Choroid plexus epithelial cell (primary cell): Measurements from ENCODE around the gene RIPPLY3.

Source experiments
- DNase-seq: peaks from one replicate; pipeline ENCODE4 v3.0.0-alpha.2; 2010; ENCODE audit warnings: low read depth
- H3K4me3 ChIP-seq: 2 replicates; pipeline ENCODE4 v1.5.1; 2011; ENCODE audit warnings: low read depth, mild to moderate bottlenecking, control low read depth, low read length, moderate library complexity
- TF ChIP-seq, protein P1 (sequence below): conservative IDR thresholded peaks from 2 replicates; pipeline ENCODE4 v1.5.1; 2011; ENCODE audit warnings: low read depth, mild to moderate bottlenecking, control low read depth, inconsistent platforms, low read length, moderate library complexity

The RIPPLY3 gene, protein sequence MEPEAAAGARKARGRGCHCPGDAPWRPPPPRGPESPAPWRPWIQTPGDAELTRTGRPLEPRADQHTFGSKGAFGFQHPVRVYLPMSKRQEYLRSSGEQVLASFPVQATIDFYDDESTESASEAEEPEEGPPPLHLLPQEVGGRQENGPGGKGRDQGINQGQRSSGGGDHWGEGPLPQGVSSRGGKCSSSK

GRCh38 chr21:37006486-37007291 is at the start of gene RIPPLY3:
Gene RIPPLY3 (plus strand): TSS chr21:37006702. CDS start chr21:37006773, 71 bp downstream.
- H3K4me3 ChIP-seq, result peak within 1 kb of the TSS; percentile 47
- TF ChIP-seq, protein P1, sequence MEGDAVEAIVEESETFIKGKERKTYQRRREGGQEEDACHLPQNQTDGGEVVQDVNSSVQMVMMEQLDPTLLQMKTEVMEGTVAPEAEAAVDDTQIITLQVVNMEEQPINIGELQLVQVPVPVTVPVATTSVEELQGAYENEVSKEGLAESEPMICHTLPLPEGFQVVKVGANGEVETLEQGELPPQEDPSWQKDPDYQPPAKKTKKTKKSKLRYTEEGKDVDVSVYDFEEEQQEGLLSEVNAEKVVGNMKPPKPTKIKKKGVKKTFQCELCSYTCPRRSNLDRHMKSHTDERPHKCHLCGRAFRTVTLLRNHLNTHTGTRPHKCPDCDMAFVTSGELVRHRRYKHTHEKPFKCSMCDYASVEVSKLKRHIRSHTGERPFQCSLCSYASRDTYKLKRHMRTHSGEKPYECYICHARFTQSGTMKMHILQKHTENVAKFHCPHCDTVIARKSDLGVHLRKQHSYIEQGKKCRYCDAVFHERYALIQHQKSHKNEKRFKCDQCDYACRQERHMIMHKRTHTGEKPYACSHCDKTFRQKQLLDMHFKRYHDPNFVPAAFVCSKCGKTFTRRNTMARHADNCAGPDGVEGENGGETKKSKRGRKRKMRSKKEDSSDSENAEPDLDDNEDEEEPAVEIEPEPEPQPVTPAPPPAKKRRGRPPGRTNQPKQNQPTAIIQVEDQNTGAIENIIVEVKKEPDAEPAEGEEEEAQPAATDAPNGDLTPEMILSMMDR, result no peak
- peak; percentile 34 for DNase-seq

- H3K4me3 ChIP-seq, result no peak overlapping the region
- TF ChIP-seq, protein P1, result no peak
Observed at GRCh38 chr21:36959020-36959835, 47.3 kb upstream of the RIPPLY3 start.

GRCh38 chr21:36960676-36961284 is 45.7 kb upstream of the RIPPLY3 start:
- no peak for DNase-seq
- H3K4me3 ChIP-seq, result no peak overlapping the region
- TF ChIP-seq, protein P1, result no peak

More at GRCh38 chr21:36959020-36959835, 47.3 kb upstream of the RIPPLY3 start:
- DNase-seq, result no peak

DNA sequence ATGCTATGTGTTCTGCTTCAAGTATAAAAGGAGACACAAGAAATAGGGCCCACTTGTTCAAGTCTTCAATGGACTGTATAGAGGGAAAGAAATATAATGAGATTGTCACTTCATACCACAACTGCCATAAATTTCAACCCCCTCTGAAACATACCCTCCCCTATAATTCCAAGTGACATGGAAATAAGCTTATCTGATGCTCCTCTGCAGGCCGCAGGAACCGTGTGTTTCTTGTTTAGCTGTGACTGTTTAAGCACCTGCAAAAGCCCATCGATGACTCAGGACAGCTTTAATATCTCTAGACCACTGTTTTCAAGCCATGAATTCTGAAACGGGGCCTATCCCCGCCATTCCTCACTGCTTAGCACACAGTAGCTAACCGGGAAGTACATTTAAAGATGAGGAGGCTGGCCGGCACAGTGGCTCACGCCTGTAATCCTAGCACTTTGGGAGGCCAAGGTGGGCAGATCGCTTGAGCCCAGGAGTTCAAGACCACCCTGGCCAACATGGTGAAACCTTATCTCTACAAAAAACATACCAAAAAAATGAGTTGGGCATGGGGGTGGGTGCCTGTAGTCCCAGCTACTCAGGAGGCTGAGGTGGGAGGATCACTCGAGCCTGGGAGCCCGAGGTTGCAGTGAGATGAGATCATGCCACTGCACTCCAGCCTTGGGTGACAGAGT is 44.3 kb upstream of the RIPPLY3 start:
- H3K4me3 ChIP-seq, result no peak overlapping the region
- no peak for DNase-seq
- TF ChIP-seq, protein P1, result no peak

DNA sequence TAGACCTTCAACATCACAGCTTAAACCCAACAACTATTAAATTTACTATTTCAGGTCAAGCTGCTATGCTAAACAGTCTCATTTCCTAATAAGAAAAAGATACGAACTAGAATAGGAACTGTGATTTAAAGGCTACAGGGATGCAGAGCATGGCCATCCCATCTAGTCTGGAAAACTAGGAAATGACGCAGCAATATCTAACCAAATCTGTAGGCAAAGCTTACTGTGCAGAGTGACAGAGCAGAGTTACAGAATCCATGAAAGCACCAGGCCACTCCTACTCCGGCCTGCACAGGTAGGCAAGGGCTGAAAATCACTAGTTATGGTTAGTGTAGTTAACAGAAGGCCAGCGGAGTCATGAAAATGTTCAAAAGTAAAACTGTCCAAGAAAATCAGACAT is 42.1 kb upstream of the RIPPLY3 start:
- TF ChIP-seq, protein P1, result no peak
- no peak for DNase-seq
- H3K4me3 ChIP-seq, result no peak overlapping the region

GRCh38 chr21:36964827-36965719 is 41.4 kb upstream of the RIPPLY3 start:
- H3K4me3 ChIP-seq, result no peak overlapping the region
- TF ChIP-seq, protein P1, result no peak
- DNase-seq, result no peak
